ENCODE measurements around the gene SLC2A9.
"Not testable (repeated sequence)": the region's sequence is repeated elsewhere in the genome, so short reads cannot be mapped to it uniquely, and the experiment has no call there.

SLC2A9 gene

GRCh38 chr4:9994246-9994847, 26.9 kb downstream of the SLC2A9 start:
- no peak for DNase-seq

- no peak for DNase-seq
Observed at GRCh38 chr4:9989918-9990635, 31.2 kb downstream of the SLC2A9 start.

GRCh38 chr4:9988933-9989332, 32.4 kb downstream of the SLC2A9 start:
- DNase-seq, result no peak

GRCh38 chr4:9988363-9988749, 32.9 kb downstream of the SLC2A9 start:
- no peak for DNase-seq

- DNase-seq, result no peak
Observed at GRCh38 chr4:9987749-9988362, 33.4 kb downstream of the SLC2A9 start.

- DNase-seq, result no peak
Observed at GRCh38 chr4:9984621-9985020, 36.7 kb downstream of the SLC2A9 start.

GRCh38 chr4:9983211-9983610, 38.1 kb downstream of the SLC2A9 start:
- DNase-seq, result no peak

- not testable (repeated sequence) for DNase-seq
Observed at GRCh38 chr4:9981899-9982298, 39.4 kb downstream of the SLC2A9 start.

- DNase-seq, result no peak
Observed at GRCh38 chr4:9980898-9981297, 40.4 kb downstream of the SLC2A9 start.

- no peak for DNase-seq
Observed at GRCh38 chr4:9979101-9979701, 42.1 kb downstream of the SLC2A9 start.

GRCh38 chr4:9977518-9978031, 43.7 kb downstream of the SLC2A9 start:
- DNase-seq, result no peak

GRCh38 chr4:9976781-9977180, 44.5 kb downstream of the SLC2A9 start:
- DNase-seq, result no peak

GRCh38 chr4:9976293-9976692, 45.0 kb downstream of the SLC2A9 start:
- no peak for DNase-seq

GRCh38 chr4:9971711-9972110, 49.6 kb downstream of the SLC2A9 start:
- no peak for DNase-seq

GRCh38 chr4:9970399-9971011, 50.8 kb downstream of the SLC2A9 start:
- no peak for DNase-seq

GRCh38 chr4:9969526-9970398, 51.5 kb downstream of the SLC2A9 start:
- no peak for DNase-seq

- DNase-seq, result no peak
Observed at GRCh38 chr4:9968472-9968871, 52.8 kb downstream of the SLC2A9 start.

- no peak for DNase-seq
Observed at GRCh38 chr4:9964879-9965278, 56.4 kb downstream of the SLC2A9 start.

GRCh38 chr4:9963328-9963727, 58.0 kb downstream of the SLC2A9 start:
- no peak for DNase-seq

GRCh38 chr4:9962611-9963314, 58.5 kb downstream of the SLC2A9 start:
- no peak for DNase-seq

- no peak for DNase-seq
Observed at GRCh38 chr4:9954468-9954867, 66.8 kb downstream of the SLC2A9 start.

- DNase-seq, result no peak
Observed at GRCh38 chr4:9953089-9953488, 68.2 kb downstream of the SLC2A9 start.

All from activated T-cell treated with anti-CD3 and anti-CD28 coated beads for 4 hours (primary cell).